NCI-H82 (cell line): ENCODE results near the gene TEX51.

Experiments
- DNase-seq: peaks from one replicate; lab custom pipeline; 2025; lab: John Stamatoyannopoulos, UW

Gene TEX51

GRCh38 chr2:126893606-126894005 lies 5.1 kb upstream of the TEX51 start:
- no peak for DNase-seq

DNA sequence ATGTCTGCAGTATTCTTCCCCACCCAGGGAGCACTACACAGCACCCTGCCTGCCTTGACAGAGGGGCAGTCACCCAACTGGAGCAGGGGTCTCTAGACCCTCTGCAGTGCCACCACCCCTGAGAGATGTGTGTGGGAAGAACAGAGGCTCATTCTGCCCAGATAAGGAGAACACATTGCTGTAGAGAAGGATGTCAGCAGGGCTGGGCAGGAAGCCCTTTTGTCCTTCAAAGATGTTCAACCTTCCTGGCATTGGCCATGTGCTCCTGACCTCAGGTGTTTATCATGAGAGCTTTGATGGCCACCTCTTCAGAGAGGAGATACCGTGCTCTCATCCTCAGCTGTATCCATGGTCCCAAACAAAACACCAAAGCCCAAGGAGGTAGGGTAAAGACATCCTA lies 4.6 kb upstream of the TEX51 start:
- no peak for DNase-seq

GRCh38 chr2:126894585-126895182 lies 4.0 kb upstream of the TEX51 start:
- DNase-seq, result no peak

DNA sequence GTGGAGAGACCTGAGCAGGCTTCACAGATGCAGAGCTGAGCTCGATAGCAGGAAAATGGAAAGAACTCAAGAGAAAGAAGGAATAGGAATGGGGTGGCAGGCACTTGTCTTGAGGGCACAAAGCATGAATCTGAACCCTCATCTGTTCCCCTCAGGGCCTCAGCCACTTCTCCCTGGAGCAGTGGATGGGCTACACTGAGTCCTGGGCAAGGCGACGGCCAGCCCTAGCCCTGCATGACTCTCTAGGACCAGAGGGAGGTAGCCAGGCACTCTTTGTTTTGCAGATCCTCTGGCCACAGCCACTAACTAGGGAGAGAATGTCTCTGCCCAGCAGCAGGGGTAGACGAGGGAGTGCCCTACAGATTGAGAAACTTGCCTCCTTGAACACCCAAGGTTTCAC lies 3.4 kb upstream of the TEX51 start:
- no peak for DNase-seq

DNA sequence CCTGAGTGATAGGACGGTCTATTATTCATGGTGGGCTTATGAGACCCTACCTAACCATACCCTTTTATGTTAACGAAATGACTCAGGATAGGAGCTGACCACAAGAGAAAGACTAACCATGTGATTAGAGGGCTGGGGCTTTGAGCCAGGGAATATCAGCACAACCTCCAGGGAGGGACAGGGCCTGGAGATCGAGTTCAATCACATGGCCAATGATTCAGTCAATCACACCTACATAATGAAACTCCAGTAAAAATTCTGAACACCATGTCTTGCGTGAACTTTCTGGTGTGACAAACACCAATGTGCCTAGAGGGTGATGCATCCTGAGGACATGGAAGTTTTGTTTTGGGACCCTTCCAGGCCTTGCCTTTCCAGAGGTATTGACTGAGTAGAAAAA lies 2.2 kb upstream of the TEX51 start:
- no peak for DNase-seq

DNA sequence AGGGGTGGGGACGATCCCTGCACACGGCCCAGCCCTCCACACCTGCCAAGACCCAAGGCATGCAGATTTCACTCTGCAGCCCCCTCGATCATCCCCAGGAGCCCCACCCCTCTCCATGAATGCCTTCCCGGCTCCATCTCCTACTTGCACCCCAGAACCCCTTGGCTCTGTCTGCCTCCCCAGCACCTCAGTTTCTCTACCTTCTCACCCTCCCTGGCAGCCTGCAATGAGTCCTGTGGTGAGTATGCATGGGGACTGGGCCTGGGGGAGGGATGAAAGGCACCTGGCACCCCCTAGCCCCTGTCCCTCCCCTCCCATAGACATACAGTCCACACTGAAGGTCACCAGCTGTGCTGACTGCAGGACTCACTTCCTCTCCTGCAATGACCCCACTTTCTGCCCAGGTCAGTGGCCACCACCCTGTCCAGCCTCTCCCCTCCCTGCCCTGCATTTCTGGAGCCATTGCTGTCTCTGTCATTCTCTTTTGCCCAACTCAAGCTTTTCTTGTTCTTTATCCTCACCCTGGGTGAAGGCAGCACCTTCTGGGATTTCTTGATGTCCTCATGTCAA lies 1.0 kb downstream of the TEX51 start:
- DNase-seq, result no peak

GRCh38 chr2:126900646-126901319 lies 2.1 kb downstream of the TEX51 start:
- DNase-seq, result no peak

DNA sequence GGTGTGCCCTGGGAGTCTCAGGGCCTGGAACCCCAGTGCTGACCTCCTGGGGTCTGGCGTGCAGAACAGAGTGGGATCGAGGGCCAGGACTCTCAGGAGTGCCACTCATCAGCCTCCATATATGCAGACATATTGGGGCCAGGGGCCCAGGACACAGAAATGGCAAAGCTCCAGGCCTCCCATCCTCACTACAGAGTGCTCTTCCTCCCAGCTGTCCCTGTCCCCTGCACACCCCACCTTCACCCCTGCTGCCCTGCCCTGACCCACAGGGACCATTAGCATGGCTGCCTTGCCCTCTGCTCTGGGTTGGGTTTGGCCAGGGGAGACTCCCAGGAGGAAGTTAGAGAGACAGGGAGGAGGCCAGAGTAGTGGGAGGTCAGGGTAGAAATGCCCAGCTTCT lies 2.8 kb downstream of the TEX51 start:
- DNase-seq, result no peak

GRCh38 chr2:126902152-126902835 lies 3.6 kb downstream of the TEX51 start:
- DNase-seq, result no peak

- no peak for DNase-seq
These were observed 4.2 kb downstream of the TEX51 start for GRCh38 chr2:126902859-126903258.

GRCh38 chr2:126905991-126906390 lies 7.3 kb downstream of the TEX51 start:
- DNase-seq, result no peak

- DNase-seq, result no peak
These were observed 8.1 kb downstream of the TEX51 start for GRCh38 chr2:126906781-126907180.

GRCh38 chr2:126907671-126908070 lies 9.0 kb downstream of the TEX51 start:
- no peak for DNase-seq

- DNase-seq, result no peak
These were observed 10.1 kb downstream of the TEX51 start for GRCh38 chr2:126908721-126909177.

DNA sequence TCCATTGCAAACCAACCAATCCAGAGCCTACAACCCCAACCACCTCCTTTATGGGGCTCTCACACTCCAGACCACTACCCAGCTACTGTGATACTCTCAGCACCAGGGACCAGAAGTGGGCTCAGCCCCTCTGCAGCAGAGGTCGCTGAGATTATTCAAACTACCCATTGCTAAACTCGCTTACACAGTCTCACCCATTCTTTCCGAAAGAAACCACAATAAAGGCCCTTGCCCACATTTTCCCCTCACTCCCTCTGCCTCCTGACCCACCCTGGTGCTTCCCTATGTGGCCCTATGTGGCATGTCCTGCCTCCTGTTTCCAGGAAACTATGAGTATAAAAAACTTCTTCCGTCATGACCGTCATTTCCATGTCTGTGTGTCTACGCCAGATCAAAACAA lies 10.7 kb downstream of the TEX51 start:
- no peak for DNase-seq

- DNase-seq, result no peak
These were observed 11.1 kb downstream of the TEX51 start for GRCh38 chr2:126909781-126910180.

- DNase-seq, result no peak
These were observed 11.9 kb downstream of the TEX51 start for GRCh38 chr2:126910637-126911036.

- no peak for DNase-seq
These were observed 12.6 kb downstream of the TEX51 start for GRCh38 chr2:126911111-126911796.

DNA sequence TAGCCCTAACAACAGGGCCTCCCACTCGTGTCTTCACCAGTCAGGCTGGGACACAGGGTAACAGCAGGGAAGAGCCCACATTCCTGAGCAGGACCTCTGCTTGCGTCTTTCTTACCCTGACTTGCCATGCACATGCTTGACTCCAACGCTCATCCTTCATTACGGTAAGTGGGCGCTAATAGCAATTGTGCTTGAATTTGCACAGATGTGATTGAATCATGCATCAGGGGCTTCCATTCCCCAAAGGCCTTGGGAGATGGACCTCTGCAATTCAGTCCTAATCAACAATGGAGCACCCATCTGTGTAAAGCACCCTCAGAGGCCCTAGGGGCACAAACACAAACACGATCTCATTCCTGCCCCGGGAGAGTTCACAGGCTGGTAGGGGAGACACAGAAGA lies 13.5 kb downstream of the TEX51 start:
- DNase-seq, result no peak

GRCh38 chr2:126913329-126913728 lies 14.6 kb downstream of the TEX51 start:
- DNase-seq, result no peak

- no peak for DNase-seq
These were observed 15.4 kb downstream of the TEX51 start for GRCh38 chr2:126913881-126914615.
